Smooth muscle cell (in vitro differentiated cells): Measurements from ENCODE around the gene TTLL6. TPM values are rescaled to one million over a fixed set of nuclear protein-coding genes. Genes with fewer than 3 reads are reported as not detected.

Experiments used
- DNase-seq: peaks from one replicate; lab custom pipeline; 2025; ENCODE audit not compliant: unreplicated experiment; lab: John Stamatoyannopoulos, UW
- H2AFZ ChIP-seq: fragments of 200-600 bp; sonication (generic); 2 replicates; pipeline ENCODE4 v1.6.0; 2016; ENCODE audit warnings: antibody characterized with exemption, low read depth, mild to moderate bottlenecking
- H3F3A ChIP-seq: fragments of 200-600 bp; sonication (generic); 2 replicates; pipeline ENCODE4 v1.6.0; 2017; ENCODE audit warnings: antibody characterized with exemption, low read depth
- H3K27ac ChIP-seq: fragments of 200-600 bp; sonication (generic); 2 replicates; pipeline ENCODE4 v1.5.1; 2016; ENCODE audit warnings: low read depth, mild to moderate bottlenecking
- H3K27me3 ChIP-seq: fragments of 200-600 bp; sonication (generic); 2 replicates; pipeline ENCODE4 v1.6.1; 2016; ENCODE audit warnings: low read depth, mild to moderate bottlenecking
- H3K36me3 ChIP-seq: fragments of 200-600 bp; sonication (generic); 2 replicates; pipeline ENCODE4 v1.5.1; 2016; ENCODE audit warnings: low read depth
- H3K4me1 ChIP-seq: fragments of 200-600 bp; sonication (generic); 2 replicates; pipeline ENCODE4 v1.5.1; 2016; ENCODE audit warnings: low read depth
- H3K4me2 ChIP-seq: fragments of 200-600 bp; sonication (generic); 2 replicates; pipeline ENCODE4 v1.6.0; 2016; ENCODE audit warnings: mild to moderate bottlenecking
- H3K4me3 ChIP-seq: fragments of 200-600 bp; sonication (generic); 2 replicates; pipeline ENCODE4 v1.5.1; 2016; ENCODE audit warnings: mild to moderate bottlenecking
- H3K79me2 ChIP-seq: fragments of 200-600 bp; sonication (generic); 2 replicates; pipeline ENCODE4 v1.6.0; 2016; ENCODE audit warnings: low read depth, mild to moderate bottlenecking
- H3K9ac ChIP-seq: fragments of 200-600 bp; sonication (generic); 2 replicates; pipeline ENCODE4 v1.6.0; 2016; ENCODE audit warnings: low read depth
- H3K9me3 ChIP-seq: fragments of 200-600 bp; sonication (generic); replicated peaks from 2 replicates; pipeline ENCODE4 v1.5.1; 2016; ENCODE audit warnings: low read depth
- H4K20me1 ChIP-seq: fragments of 200-600 bp; sonication (generic); 2 replicates; pipeline ENCODE4 v1.6.0; 2016; ENCODE audit warnings: low read depth
- whole genome bisulfite sequencing: methylation state at CpG from one replicate; pipeline ENCODE4 v1.1.7; 2016; ENCODE audit warnings: low lambda C conversion rate; 5-methylcytosine and 5-hydroxymethylcytosine counted together
- polyA plus RNA-seq: library from polyadenylated mRNA; unstranded; fragments of >200 nt; fragmentation: Nextera tagmentation; extraction: Ambion mirVana; gene quantifications from 2 replicates; pipeline ENCODE4 v1.2.1, GENCODE V29; 2016
- total RNA-seq: library from RNA; depleted of rRNA; stranded (reverse); fragments of >200 nt; gene quantifications from 2 replicates; pipeline ENCODE4 v1.2.3, GENCODE V29; 2014
- TF ChIP-seq, protein P1 (sequence below): fragments of 200-600 bp; sonication (generic); IDR thresholded peaks from 2 replicates; pipeline ENCODE4 v1.5.1; 2017; ENCODE audit warnings: borderline replicate concordance, mild to moderate bottlenecking, antibody characterized with exemption; ENCODE audit not compliant: insufficient read depth, poor library complexity, severe bottlenecking

TTLL6 gene
- total RNA-seq: 0.27 TPM in 1 of 2 replicates, not detected in the other
- polyA plus RNA-seq: 0.41 TPM in 1 of 2 replicates, not detected in the other

DNA sequence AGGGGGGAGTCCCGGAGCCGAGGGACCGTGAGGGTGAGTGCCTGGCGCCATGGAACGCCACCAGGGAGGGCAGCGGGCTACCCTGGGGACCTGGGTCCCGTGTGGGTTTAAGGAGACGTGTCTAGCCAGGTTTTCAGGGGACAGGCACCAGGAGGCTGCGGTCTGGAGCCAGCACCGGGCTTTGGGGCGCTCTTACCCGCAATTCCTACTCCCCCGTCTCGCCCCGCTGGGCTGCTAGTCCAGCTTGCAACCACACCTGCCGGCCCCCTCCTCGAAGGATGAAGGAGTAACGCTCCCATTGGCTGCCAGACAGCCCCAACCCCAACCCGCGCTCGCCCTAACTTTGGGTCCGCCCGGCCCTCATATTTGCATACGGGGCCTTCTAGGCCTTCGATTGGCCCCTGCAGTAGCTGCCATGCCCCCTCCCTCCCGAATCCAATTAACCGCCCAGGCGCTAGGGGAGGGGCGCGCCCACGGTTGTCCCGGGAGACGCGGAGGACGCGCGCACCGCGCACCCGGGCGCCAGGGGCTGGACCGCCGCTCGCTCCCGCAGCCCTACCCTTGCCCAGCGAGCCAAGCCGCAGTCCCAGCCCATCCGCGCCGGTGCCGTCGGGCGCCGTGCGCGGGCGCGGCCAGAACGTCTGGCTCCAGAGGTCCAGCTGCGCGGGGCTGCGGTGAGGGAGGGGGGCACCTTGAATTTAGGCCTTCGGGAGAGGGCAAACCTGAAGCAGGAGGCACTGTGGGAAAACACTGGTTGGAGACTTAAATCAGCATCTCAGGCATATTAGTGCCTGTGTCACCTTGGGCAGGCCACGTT is at the start of gene TTLL6:
Gene TTLL6, minus strand, starts transcription at position 456 of the 817 bp plus-strand sequence. Its CDS starts 157 bp downstream, at position 299.
- 3% methylated on average over 57 of the region's 64 CpGs for WGBS
- Histone ChIP-seq H2AFZ (peak within 1 kb of the TSS; percentile 77), H3K36me3 (no peaks in the 10 kb centered on the region), H3K4me3 (peak within 1 kb of the TSS; percentile 51), H3F3A (no peaks in the 10 kb centered on the region), H4K20me1 (no peaks in the 10 kb centered on the region), H3K4me2 (peak within 1 kb of the TSS; percentile 85), H3K4me1 (peaks cover 16% of the 10 kb centered on the region), H3K9ac (no peak within 1 kb of the TSS), H3K79me2 (no peaks in the 10 kb centered on the region), H3K27ac (no peak within 1 kb of the TSS), H3K9me3 (no peaks in the 10 kb centered on the region), H3K27me3 (peaks cover 24% of the 10 kb centered on the region)
- TF ChIP-seq, protein P1, sequence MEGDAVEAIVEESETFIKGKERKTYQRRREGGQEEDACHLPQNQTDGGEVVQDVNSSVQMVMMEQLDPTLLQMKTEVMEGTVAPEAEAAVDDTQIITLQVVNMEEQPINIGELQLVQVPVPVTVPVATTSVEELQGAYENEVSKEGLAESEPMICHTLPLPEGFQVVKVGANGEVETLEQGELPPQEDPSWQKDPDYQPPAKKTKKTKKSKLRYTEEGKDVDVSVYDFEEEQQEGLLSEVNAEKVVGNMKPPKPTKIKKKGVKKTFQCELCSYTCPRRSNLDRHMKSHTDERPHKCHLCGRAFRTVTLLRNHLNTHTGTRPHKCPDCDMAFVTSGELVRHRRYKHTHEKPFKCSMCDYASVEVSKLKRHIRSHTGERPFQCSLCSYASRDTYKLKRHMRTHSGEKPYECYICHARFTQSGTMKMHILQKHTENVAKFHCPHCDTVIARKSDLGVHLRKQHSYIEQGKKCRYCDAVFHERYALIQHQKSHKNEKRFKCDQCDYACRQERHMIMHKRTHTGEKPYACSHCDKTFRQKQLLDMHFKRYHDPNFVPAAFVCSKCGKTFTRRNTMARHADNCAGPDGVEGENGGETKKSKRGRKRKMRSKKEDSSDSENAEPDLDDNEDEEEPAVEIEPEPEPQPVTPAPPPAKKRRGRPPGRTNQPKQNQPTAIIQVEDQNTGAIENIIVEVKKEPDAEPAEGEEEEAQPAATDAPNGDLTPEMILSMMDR: no peak
- peak; percentile 48 for DNase-seq

DNA sequence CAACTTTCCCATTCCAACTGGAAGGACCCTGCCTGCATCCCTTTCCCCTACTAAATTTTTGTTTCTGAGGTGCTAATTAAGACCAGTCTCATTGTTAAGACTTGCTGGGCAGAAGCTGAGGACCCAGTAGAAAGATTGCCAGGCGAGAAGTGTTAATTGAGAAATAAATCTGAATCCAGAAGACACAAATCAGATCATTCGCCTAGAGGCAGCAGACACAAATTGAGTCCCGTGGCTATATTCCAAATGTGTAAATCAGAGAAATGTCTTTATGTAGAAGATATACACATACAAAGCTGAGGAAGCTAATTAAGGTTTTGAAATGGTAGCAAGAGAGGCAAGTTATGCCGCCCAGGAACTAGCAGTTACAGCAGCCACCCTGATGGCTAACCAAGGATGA is 43.4 kb upstream of the TTLL6 start:
- WGBS: 95% methylated on average over 4 of the region's 4 CpGs
- Histone ChIP-seq H2AFZ (no peak overlapping the region), H3K4me2 (no peak overlapping the region), H3K9me3 (no peaks in the 10 kb centered on the region), H3K4me1 (no peaks in the 10 kb centered on the region), H3K4me3 (no peak overlapping the region), H4K20me1 (no peaks in the 10 kb centered on the region), H3F3A (no peaks in the 10 kb centered on the region), H3K27ac (no peak overlapping the region), H3K27me3 (no peaks in the 10 kb centered on the region), H3K79me2 (no peaks in the 10 kb centered on the region), H3K36me3 (peaks cover 6% of the 10 kb centered on the region), H3K9ac (no peak overlapping the region)
- TF ChIP-seq, protein P1: no peak
- no peak for DNase-seq

DNA sequence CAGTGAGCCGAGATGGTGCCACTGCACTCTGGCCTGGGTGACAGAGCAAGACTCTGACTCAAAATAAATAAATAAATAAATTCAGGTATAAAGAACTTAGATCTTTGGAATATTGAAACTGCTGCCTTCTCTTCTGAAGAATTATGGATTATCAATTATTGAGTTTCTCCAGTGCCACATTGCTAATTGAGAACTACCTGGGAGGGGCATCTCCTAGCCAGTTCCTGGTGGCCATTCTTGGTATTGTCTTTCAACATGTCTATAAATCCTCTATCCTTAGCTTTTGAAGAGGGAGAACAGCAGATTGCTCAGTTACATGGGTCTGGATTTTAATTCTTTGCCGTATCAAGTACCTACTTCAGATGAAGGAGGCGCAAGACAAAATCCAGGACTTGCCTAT is 43.0 kb upstream of the TTLL6 start:
- H3F3A ChIP-seq: no peaks in the 10 kb centered on the region
- TF ChIP-seq, protein P1: peak; percentile 21
- no peak overlapping the region for H2AFZ ChIP-seq
- H3K27ac ChIP-seq: no peak overlapping the region
- DNase-seq: no peak
- H3K36me3 ChIP-seq: peaks cover 6% of the 10 kb centered on the region
- no peaks in the 10 kb centered on the region for H3K27me3 ChIP-seq
- H3K9me3 ChIP-seq: no peaks in the 10 kb centered on the region
- no peaks in the 10 kb centered on the region for H4K20me1 ChIP-seq
- no peaks in the 10 kb centered on the region for H3K4me1 ChIP-seq
- no peak overlapping the region for H3K4me2 ChIP-seq
- WGBS: 99% methylated on average over 3 of the region's 3 CpGs
- H3K9ac ChIP-seq: no peak overlapping the region
- H3K79me2 ChIP-seq: no peaks in the 10 kb centered on the region
- no peak overlapping the region for H3K4me3 ChIP-seq
